ENCODE results near the gene TCERG1L. TPM values are rescaled to one million over a fixed set of nuclear protein-coding genes. Genes with fewer than 3 reads are reported as not detected.
"Not testable (repeated sequence)": the region's sequence is repeated elsewhere in the genome, so short reads cannot be mapped to it uniquely, and the experiment has no call there.

Gene TCERG1L
- total RNA-seq, 4 donors from 2014 or later = 0.24 TPM; not detected in 3

DNA sequence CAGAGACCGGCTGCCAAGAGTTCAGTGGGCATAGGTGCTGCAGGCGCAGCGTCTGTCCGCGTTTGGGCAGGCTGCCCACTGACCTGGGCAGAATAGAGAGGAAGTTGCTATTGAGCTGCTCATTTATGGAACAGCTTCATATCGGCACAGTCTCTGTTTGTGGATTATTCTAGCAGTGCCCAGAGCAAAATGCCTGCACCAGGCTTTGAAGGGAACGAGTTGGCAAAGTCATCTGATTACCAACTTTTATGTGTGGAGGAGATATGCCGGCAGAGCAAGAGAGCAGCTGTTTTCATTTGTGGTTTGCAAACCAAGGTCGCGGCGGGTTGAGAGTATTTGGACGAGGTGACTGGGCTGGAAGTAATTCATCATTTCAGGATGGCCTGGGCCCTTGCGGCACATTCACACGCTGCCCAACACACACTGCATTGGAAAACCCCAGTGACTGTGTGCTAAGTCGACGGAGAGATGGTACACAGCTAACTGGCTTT, 228.5 kb downstream of the TCERG1L start:
- no peak for ATAC-seq (ENCODE audit: low FRiP score)
- TF ChIP-seq, protein P1, sequence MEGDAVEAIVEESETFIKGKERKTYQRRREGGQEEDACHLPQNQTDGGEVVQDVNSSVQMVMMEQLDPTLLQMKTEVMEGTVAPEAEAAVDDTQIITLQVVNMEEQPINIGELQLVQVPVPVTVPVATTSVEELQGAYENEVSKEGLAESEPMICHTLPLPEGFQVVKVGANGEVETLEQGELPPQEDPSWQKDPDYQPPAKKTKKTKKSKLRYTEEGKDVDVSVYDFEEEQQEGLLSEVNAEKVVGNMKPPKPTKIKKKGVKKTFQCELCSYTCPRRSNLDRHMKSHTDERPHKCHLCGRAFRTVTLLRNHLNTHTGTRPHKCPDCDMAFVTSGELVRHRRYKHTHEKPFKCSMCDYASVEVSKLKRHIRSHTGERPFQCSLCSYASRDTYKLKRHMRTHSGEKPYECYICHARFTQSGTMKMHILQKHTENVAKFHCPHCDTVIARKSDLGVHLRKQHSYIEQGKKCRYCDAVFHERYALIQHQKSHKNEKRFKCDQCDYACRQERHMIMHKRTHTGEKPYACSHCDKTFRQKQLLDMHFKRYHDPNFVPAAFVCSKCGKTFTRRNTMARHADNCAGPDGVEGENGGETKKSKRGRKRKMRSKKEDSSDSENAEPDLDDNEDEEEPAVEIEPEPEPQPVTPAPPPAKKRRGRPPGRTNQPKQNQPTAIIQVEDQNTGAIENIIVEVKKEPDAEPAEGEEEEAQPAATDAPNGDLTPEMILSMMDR (IDR thresholded peaks at IDR 0.05) = no peak
- no peak for DNase-seq (ENCODE audit: low spot score)

DNA sequence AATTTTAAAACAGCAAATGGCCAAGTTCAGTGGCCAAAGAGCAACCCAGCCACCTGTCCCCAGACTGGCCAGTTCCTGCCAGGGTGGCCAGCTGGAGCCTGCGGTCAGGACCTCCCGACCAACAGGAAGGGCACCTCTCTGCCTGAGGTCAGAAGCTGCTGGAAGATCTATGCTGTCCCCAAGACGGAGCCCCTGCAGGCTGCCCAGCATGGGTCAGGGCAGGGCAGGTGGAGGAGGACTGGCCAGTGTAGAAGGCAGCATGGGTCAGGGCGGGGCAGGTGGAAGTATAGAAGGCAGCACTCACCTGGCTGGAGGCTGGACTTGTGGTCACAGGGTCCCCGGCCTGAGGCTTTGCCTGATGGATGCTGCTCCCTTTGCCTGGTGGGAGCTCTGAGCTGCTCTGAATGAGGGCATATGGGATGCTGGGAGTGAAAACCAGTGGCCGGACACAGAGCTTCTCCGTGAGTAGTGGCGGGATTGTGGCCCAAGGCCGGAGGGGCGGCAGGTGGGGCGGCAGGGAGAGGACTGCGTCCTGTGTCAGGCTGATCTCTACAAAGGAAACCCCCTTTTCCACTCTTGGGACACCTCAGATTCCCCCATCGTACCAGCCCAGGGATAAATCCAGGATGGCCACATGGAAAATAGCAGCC, 229.2 kb downstream of the TCERG1L start:
- no peak for DNase-seq (ENCODE audit: low spot score)
- TF ChIP-seq, protein P1 (IDR thresholded peaks at IDR 0.05) = no peak
- no peak for ATAC-seq (ENCODE audit: low FRiP score)

DNA sequence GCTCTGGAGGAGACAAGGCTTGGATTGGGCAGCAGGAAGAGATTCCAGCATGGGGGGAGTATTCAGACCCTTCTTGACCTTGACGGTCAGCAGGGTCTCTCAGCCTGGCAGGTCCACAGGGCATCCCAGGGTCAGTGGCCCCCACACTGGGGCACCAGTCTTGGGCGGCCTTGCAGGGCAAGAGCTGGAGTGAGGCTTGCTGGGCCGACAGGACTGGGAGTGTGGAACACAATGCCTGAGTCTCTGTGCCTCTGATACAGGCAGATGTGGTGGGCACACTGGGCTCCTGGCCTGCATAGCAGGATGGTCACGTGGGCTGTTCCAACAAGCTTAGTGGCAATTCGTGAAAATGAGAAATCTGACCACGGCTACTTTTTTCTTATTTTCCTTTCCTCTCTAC, 229.7 kb downstream of the TCERG1L start:
- TF ChIP-seq, protein P1 (IDR thresholded peaks at IDR 0.05) = no peak
- DNase-seq (ENCODE audit: low spot score) (no peak), ATAC-seq (ENCODE audit: low FRiP score) (no peak)

DNA sequence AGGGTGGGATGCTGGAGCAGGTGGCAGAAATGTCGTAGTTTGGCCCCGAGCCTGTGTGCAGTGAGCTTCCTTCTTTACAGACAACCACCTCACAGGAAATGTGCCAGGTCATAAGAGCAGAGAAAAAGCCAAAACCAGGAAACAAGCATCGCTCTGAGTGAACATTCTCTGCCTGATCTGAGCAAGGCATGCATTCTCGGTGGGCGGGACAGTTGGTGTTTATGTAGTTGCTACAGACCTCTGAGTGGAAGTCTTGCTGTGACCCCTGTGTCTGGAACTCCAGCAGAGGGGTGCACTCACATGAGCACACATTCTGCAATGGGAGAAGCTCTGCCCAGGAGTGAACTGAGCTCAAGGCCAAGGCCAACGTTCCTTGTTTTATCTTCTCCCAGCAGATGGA, 230.1 kb downstream of the TCERG1L start:
- DNase-seq (ENCODE audit: low spot score) = no peak
- no peak for ATAC-seq (ENCODE audit: low FRiP score)
- TF ChIP-seq, protein P1 (IDR thresholded peaks at IDR 0.05) = no peak

DNA sequence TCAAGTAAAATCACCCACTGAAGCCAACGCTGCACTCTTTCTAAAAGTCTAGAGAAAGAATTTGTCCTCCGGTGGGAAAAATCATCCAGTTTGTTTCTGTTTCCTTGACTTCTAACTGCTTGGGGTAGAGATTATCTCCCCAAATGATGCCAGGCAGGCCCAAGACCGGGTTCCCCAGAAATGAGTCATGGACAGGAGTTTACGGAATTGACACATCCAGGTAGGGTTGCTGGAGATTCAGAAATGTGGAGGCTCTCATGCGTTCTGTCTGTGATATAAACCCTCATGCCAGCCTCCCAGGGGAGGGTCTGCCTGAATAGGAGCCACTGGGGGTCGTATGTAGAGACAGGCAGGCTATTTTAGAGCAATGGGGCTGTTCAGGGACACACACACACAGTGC, 230.9 kb downstream of the TCERG1L start:
- TF ChIP-seq, protein P1 (IDR thresholded peaks at IDR 0.05) = no peak
- DNase-seq (ENCODE audit: low spot score) (no peak), ATAC-seq (ENCODE audit: low FRiP score) (peak; percentile 65)

DNA sequence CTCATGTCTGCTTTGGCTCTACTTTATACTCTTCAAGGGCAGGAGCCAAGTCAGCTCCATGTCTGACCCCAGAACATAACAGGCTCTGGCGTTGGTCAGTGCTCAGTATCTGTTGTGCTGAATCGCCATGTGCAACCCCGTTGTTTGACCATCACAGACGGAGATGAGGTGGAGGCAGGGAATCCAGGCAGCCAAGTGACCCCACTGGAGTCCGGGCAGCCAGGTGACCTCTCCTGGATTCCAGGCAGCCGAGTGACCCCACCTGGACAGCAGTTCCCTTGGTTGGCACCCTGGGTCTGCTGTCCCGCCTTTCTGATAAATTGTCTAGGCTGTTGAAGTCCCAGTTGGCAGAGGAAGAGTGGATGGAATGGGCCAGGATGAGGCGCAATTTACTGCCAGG, 232.2 kb downstream of the TCERG1L start:
- DNase-seq (ENCODE audit: low spot score) (no peak), ATAC-seq (ENCODE audit: low FRiP score) (no peak)
- TF ChIP-seq, protein P1 (IDR thresholded peaks at IDR 0.05) = no peak

DNA sequence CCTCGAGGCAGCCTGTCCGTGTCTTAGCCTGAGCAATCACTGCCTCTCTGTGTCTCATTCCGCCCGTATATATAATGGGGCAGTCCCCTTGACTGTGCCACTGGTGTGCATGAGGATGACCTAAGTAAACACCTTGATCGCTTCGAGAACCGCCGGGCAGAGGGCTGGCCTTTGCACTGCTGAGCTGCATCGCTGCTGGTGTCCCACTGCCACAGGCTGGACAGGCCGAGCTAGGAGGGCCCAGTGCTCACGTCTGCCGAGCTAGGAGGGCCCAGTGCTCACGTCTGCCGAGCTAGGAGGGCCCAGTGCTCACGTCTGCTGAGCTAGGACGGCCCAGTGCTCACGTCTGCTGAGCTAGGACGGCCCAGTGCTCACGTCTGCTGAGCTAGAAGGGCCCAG, 232.6 kb downstream of the TCERG1L start:
- ATAC-seq (ENCODE audit: low FRiP score); DNase-seq (ENCODE audit: low spot score): not testable (repeated sequence)
